Colonic mucosa (tissue), 4 donors: ENCODE measurements around the gene MTA1. TPM values are rescaled to one million over a fixed set of nuclear protein-coding genes. Genes with fewer than 3 reads are reported as not detected.

Experiments used
- DNase-seq: peaks from one replicate; pipeline ENCODE4 v3.0.0-alpha.2; 2020
- H3K27ac ChIP-seq: fragments of 200-600 bp; one replicate; pipeline ENCODE4 v1.8.0; 2021
- H3K27me3 ChIP-seq: fragments of 200-600 bp; one replicate; pipeline ENCODE4 v1.8.0; 2021
- H3K36me3 ChIP-seq: fragments of 200-600 bp; one replicate; pipeline ENCODE4 v1.8.0; 2021
- H3K4me1 ChIP-seq: fragments of 200-600 bp; one replicate; pipeline ENCODE4 v1.8.0; 2021; ENCODE audit warnings: mild to moderate bottlenecking
- H3K4me3 ChIP-seq: fragments of 200-600 bp; one replicate; pipeline ENCODE4 v1.8.0; 2021
- H3K9ac ChIP-seq, 2 donors: one replicate each; pipeline ENCODE4 v1.7.0; 2013; ENCODE audit warnings: control low read depth in 2 of 2, low read depth in 2 of 2, low read length in 2 of 2
- H3K9me3 ChIP-seq: fragments of 200-600 bp; one replicate; pipeline ENCODE4 v1.8.0; 2021
- intact Hi-C: fragments of 100-400 bp; cut with DNase I; formaldehyde crosslinking; loops from one replicate; pipeline ENCODE4 v1.14.1; 2022
- total RNA-seq, 2 donors: library from RNA; stranded (reverse); fragmentation: NEBNext Ultra II Directional in 1 of 2; extraction: Animal tissue kit (Norgen Biotek cat#: 25700) in 1 of 2; gene quantifications; one replicate each; pipeline ENCODE4 v1.2.1, GENCODE V29; 2021
- TF ChIP-seq, protein P1 (sequence below): fragments of 200-600 bp; IDR thresholded peaks from one replicate; pipeline ENCODE4 v1.8.0; 2022; ENCODE audit warnings: antibody characterized with exemption, mild to moderate bottlenecking
- donor health status: healthy.
- donor health status: DM: no; HTN: no; CAD: no.
- donor health status: DM: no; HTN: no; CAD: no.

The MTA1 gene
- total RNA-seq, 2 donors from 2014 or later: 47.0 to 90.2 TPM

DNA sequence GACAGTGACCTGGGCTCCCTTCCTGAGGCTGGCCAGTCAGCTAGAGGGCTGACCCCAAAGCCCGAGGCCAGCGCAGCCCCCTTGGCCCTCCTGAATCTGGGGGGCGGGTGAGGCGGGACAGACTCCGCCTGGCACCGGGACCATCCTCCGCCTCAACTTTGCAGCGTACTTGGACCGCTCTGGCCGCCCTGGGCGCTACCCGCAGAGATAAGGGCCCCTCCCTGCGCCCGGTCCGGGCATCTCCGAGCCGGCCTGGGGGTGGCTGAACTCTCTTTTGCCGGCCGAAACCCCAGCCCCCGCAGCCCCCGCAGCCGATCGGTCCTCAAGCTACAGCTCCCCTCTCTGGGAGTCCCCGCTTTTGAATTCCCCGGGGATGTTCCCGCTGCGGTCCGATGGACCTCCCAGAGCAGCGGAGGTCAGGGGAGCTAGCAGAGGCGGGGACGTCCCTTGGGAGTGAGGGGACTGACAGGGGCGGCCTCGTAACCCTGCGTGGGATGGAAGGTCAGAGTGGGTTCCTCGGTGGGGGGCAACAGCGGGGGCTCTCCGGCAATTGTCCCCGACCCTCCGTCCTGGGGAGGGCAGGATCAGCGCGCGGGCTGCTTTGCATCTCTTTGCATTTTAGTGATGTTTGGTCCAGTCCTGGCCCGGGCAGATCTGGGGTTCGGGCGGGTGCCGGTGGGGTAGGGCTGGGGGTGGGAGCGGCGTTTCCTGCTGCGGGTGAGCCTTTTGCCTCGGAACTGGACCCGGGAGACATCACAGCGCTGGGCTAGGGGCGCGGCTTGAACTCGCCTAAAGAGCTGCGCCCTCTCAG, 66.7 kb downstream of the MTA1 start, which contains the start of gene CRIP1:
TSS of gene CRIP1 (plus strand) at position 724 of the 811 bp plus-strand sequence. CDS start 374 bp downstream, outside the sequence.
- intact Hi-C loops: loop anchor here (5.0 kb wide), 1 partner anchor 114 kb away; no protein-coding TSS in a partner anchor
- H3K4me1 ChIP-seq: peaks cover 32% of the 10 kb centered on the region

DNA sequence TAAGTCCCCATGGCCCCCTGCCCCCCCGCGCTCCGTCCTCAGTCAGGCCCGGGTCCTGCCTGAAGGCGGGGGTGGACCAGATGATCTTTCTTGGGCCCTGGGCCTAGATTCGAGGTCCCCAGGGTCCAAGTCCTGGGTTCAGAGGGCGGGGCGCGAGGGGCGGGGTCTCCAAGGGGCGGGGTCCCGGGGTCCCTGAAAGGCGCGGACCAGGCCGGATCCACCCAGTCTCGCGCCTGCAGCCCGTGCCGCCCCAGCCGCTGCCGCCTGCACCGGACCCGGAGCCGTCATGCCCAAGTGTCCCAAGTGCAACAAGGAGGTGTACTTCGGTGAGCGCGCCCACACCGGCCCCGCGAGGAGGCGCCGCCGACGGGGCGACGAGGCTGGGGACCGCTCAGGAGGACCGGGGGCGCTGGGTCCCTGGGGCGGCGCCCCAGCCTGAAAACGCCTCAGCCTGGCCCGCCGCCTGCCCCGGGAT, 67.4 kb downstream of the MTA1 start:
- intact Hi-C loops: loop anchor here (5.0 kb wide), 1 partner anchor 115 kb away; no protein-coding TSS in a partner anchor
- Histone ChIP-seq H3K9me3 (no peaks in the 10 kb centered on the region), H3K9ac (peak overlapping the region; percentile 86 to 87), H3K4me1 (peaks cover 28% of the 10 kb centered on the region), H3K27ac (peak overlapping the region; percentile 96), H3K36me3 (no peaks in the 10 kb centered on the region), H3K4me3 (peak overlapping the region; percentile 57), H3K27me3 (peaks cover 12% of the 10 kb centered on the region)
- DNase-seq: peak; percentile 86
- TF ChIP-seq, protein P1, sequence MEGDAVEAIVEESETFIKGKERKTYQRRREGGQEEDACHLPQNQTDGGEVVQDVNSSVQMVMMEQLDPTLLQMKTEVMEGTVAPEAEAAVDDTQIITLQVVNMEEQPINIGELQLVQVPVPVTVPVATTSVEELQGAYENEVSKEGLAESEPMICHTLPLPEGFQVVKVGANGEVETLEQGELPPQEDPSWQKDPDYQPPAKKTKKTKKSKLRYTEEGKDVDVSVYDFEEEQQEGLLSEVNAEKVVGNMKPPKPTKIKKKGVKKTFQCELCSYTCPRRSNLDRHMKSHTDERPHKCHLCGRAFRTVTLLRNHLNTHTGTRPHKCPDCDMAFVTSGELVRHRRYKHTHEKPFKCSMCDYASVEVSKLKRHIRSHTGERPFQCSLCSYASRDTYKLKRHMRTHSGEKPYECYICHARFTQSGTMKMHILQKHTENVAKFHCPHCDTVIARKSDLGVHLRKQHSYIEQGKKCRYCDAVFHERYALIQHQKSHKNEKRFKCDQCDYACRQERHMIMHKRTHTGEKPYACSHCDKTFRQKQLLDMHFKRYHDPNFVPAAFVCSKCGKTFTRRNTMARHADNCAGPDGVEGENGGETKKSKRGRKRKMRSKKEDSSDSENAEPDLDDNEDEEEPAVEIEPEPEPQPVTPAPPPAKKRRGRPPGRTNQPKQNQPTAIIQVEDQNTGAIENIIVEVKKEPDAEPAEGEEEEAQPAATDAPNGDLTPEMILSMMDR: no peak

More for the DNA sequence above, 66.7 kb downstream of the MTA1 start, which contains the start of gene CRIP1:
- TF ChIP-seq, protein P1: no peak
- Histone ChIP-seq H3K4me3 (peak within 1 kb of the TSS; percentile 57), H3K27ac (peak within 1 kb of the TSS; percentile 96), H3K27me3 (peaks cover 12% of the 10 kb centered on the region), H3K9me3 (no peaks in the 10 kb centered on the region), H3K36me3 (no peaks in the 10 kb centered on the region), H3K9ac (peak within 1 kb of the TSS; percentile 86 to 87)
- DNase-seq: peak; percentile 55

DNA sequence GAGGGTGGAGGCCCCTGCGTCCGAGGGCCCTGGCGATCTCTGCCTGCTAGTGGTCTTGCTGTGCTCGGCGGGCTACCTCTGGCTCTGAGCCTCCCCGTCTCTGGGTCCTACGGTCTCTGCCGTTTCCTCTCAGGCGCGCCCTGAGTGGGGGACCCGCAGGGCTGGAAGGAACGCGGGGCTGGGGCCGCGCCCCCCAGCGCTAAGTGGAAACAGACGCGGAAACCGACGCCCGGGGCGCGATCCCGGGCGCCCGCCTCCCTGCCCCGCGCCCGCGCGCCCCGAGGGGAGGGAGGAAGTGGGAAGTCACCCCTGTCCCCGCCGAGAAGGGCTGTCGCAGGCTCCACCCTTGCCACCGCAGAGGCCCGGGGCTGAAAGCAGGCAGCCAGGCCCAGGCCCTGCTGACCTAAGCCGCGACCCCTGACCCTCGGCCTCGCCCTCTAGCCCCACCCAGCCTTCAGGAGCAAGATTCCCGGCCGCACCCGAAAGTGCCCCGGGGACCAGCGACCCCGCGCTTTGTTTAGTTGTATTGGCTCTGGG, 67.9 kb downstream of the MTA1 start:
- Histone ChIP-seq H3K4me1 (peaks cover 23% of the 10 kb centered on the region), H3K27me3 (peaks cover 12% of the 10 kb centered on the region), H3K36me3 (no peaks in the 10 kb centered on the region), H3K9me3 (no peaks in the 10 kb centered on the region), H3K27ac (peak overlapping the region; percentile 96), H3K4me3 (peak overlapping the region; percentile 57), H3K9ac (peak overlapping the region; percentile 86 to 87)
- TF ChIP-seq, protein P1: no peak
- intact Hi-C loops: loop anchor here (5.0 kb wide), 1 partner anchor 115 kb away; no protein-coding TSS in a partner anchor
- peak; percentile 78 for DNase-seq

DNA sequence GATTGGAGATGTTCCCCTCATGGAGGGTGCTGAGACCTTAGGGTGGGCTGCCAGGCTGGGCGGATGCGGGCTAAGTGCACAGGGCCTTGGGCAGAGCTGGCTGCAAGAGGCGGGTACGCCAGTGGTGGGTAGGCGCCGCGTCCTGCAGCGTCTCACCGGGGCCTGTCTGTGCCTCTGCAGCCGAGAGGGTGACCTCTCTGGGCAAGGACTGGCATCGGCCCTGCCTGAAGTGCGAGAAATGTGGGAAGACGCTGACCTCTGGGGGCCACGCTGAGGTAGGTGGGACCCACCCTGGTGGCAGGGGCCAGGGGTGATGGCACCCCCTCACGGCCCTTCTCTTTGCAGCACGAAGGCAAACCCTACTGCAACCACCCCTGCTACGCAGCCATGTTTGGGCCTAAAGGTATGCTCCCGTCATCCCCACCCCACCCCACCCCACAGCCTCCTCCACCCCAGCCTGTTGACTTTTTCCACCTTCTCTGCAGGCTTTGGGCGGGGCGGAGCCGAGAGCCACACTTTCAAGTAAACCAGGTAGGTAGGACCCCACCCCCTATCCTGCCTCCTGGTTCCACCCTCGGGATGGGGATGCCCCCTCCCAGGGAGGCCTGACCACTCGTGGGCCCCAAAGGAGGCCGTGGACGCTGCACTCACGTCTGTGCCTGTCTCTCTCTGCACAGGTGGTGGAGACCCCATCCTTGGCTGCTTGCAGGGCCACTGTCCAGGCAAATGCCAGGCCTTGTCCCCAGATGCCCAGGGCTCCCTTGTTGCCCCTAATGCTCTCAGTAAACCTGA, 68.6 kb downstream of the MTA1 start:
- Histone ChIP-seq H3K9me3 (no peaks in the 10 kb centered on the region), H3K27ac (peak overlapping the region; percentile 96), H3K4me1 (peaks cover 20% of the 10 kb centered on the region), H3K36me3 (no peaks in the 10 kb centered on the region), H3K4me3 (peak overlapping the region; percentile 64), H3K27me3 (peaks cover 12% of the 10 kb centered on the region), H3K9ac (peak overlapping the region; percentile 87 to 96)
- peak; percentile 86 for DNase-seq
- TF ChIP-seq, protein P1: no peak
- intact Hi-C loops: loop anchor here (5.0 kb wide), 1 partner anchor 116 kb away; no protein-coding TSS in a partner anchor
